HG02981 (cell line): ENCODE measurements around the gene CYFIP2.

Experiments used
- ATAC-seq: cut with Tn5 transposase; IDR thresholded peaks from one replicate; pipeline ENCODE4 v1.9.1; 2021; ENCODE audit warnings: mild to moderate bottlenecking, moderate library complexity; ENCODE audit not compliant: unreplicated experiment

The CYFIP2 gene

DNA sequence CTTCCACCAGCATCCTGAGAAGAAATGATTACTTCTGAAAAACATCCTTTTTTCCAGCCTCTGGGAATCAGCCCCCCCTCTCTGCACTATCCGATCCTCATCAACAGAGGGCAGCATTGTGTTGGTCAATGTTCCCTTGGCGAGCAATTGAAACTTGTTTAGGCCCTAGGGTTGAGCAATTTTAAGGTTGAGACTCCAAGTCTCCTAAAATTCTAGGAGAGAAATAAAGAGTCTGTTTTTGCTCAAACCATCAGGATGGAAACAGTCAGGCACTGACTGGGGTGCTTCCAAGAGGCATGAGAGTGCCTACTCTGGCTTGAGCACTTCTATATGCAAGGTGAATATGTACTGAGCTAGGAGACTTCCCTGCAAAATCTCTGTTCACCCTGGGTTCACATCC, 12.4 kb upstream of the CYFIP2 start:
- peak; percentile 37 for ATAC-seq

DNA sequence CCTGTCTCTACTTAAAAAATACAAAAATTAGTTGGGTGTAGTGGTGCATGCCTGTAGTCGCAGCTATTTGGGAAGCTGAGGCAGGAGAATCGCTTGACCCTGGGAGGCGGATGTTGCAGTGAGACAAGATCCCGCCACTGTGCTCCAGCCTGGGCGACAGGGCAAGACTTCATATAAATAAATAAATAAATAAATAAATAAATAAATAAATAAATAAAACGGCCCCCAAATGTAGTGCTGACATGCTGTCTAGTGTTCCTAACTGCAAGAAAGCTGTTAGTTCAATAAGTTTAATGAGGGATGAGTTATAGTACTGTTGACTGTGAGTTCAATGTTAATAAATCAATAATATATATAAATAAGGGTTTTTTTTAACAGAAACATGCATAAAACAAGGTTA, 7.5 kb upstream of the CYFIP2 start:
- ATAC-seq: no peak

DNA sequence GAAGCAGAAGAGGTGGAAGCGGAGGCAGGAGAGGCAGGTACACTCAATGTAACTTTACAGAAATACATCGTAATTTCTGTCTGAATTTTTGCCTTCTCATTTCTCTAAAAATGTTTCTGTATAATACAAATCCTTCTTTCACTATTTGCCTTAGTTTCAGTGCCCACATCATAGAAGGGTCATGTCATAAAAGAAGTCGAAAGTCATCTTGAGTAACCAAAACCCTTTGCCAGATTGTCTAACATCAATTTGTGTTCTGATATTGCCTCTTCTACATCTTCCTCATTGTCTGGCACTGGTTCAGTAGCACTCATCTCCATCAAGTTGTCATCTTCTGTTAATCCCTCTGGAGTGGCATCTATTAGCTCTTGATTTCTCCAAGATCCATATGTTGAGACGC, 6.2 kb upstream of the CYFIP2 start:
- ATAC-seq: no peak

GRCh38 chr5:157263496-157264090, 2.3 kb upstream of the CYFIP2 start:
- no peak for ATAC-seq

DNA sequence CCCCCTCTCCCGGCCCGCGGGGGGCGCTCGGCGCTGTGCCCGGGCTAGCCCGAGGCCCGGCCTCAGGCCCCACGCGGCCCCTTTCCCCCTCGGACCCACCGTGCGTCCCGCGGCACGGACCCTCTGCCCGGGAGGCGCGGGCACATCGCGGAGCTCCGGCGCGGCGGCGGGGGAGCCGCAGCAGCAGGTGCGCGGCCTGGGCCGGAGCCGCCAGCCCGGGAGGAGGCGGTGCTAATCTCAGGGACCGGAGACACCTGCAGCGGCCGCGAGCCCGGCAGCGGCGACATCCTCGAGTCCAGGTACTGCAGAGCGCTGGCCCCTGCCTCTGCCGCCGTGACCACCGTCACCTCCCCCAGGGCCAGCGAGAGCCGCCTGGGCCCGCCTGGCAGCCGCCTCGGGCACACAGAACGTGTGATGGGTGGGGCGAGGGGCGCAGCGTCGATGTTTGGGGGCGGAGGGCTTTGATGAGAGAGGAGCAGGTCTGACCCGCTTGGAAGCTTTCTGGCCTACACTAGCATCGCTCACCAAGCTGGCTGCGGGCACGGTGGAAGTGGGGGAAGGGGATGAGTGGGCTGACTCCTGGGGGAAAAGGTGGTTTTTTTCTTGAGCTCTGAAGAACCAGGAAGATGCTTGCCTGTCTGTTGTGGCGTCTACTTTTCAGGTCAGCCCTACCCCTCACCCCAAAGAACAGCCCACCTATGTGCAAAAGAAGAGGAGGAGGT, 524 bp downstream of the CYFIP2 start:
- ATAC-seq: peak; percentile 41

DNA sequence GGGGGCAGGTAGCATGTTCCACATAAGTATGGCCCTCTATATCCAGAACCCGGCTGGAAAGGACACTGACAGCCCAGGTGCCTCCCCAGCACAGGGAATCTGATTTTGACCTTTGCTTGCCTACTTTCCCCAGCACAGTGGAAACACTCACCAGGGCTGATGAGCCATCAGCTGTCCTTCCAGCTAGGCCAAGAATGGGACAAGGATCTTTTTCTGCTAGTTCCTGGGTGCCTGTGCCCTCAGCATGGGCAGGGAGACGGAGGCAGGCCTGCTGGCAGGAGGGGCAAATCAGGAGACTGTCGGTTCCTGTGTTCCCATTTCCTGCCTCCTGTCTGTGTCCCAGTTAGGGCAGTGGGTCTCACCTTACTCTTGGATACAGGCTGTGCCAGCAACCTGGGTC, 1.1 kb downstream of the CYFIP2 start:
- no peak for ATAC-seq

- no peak for ATAC-seq
Measured at GRCh38 chr5:157267761-157268480, 2.0 kb downstream of the CYFIP2 start.

DNA sequence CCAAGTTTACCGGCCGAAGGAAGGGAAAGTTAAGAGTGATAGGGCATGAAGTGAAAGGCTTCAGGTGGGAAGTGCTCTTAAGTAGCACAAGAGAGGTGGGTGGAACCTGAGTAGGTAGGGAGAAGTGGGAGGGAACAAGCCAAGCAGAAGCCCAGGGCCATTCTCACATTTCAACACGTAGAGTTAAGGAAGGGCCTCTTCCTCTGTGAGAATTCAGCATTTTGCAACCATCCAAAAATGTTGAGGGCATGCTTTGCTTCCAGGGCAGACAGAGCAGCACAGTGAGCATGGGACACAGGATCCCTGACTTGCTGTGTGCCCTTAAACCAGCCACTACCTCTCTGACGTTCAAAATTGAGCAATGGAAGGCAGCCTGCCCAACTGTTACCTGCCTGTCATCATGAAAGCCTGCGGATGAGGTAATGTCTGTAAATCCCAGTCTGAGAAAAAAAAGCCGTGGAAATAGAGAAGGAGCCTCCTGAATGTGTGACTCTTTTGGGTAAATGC, 3.3 kb downstream of the CYFIP2 start:
- no peak for ATAC-seq

DNA sequence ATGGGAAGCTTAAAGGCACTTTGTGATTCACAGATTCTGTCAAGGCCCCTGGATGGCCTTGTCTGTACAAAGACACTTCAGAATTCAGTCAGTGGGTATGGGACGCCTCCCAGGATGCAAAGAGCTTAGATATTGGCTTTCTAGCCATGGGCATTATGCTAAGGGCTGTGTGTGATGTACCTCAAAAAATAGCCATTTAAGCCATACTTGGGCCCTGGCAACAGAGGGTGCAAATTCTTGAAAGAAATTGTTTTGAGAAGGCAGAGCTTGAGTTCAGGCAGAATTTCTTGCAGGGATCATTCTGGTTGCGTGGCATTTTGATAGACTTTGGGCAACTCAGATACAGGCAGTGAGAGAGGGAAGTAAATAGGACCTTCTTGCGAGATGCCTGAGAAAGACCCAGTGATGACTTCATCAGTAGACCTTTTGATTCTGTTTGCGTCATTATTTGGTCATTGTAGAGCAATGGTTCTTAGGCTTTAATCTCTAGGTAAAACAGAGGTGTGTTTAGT, 3.9 kb downstream of the CYFIP2 start:
- ATAC-seq: no peak

GRCh38 chr5:157270771-157271170, 4.8 kb downstream of the CYFIP2 start:
- no peak for ATAC-seq

GRCh38 chr5:157271740-157272271, 5.9 kb downstream of the CYFIP2 start:
- peak; percentile 88 for ATAC-seq

DNA sequence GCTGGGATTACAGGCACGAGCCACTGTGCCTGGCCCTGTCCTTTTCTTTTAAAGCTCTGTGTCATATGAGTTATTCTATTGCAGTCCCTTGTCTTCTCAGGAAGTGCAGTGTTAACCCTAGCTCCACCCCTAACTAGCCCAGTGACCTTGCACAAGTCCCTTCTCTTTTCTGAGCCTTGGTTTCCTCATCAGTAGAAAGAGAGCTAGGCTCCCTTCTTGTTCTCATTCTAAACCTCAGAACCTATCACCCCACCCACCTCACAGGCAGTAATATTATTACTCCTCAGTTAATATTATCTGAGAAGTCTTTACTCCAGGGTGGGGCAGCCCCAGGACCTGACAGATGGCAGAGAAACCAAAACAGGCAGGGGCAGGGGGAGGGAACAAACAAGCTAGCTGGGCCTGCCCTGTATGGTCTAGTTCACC, 7.2 kb downstream of the CYFIP2 start:
- ATAC-seq: peak; percentile 40

DNA sequence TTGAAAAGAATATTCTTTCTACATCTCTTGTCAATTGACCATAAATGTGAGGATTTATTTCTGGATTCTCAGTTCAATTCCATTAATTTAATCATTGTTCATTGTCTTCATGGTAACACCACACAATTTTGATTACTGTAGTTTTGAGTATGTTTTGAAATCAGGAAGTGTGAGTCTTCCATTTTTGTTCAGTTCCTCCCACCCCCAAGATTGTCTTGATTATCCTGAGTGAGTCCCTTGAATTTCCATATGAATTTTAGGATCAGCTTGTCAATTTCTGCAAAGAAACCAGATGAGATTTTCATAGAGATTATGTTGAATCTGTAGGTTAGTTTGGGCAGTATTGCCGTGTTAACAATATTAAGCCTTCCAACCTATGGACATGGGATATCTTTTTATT, 9.5 kb downstream of the CYFIP2 start:
- no peak for ATAC-seq

DNA sequence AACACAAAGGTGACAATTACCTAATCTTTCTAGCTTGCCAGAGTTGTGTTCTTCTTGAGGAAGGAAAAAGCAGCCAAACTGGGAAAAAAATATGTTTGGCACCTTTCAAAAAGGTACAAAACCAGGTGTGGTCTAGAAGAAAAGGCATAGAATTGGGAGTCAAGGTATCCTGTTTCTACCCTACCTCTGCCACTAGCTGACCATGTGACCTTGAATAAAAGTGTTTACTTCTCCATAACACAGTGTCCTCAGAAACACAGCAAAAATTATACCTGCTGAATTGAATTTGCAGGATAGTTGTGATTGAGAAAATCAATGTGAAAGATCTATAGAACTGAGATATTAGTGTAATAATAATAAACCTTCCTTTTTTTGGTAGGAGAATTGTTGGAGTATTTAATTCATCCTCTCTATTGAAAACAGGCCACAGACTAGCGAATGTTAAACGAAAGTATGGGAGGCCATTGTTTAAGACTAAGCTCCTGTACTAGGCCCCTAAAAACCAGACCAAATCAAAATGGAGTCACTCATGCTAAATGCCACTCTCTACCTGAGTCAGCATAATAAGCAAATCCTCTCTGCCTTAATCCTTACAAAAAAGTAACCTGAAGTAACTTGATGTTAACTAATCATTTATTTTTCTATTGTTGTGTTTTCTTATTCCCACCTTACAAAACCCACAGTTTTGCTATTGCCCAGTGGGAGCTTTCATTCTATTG, 12.6 kb downstream of the CYFIP2 start:
- ATAC-seq: no peak

DNA sequence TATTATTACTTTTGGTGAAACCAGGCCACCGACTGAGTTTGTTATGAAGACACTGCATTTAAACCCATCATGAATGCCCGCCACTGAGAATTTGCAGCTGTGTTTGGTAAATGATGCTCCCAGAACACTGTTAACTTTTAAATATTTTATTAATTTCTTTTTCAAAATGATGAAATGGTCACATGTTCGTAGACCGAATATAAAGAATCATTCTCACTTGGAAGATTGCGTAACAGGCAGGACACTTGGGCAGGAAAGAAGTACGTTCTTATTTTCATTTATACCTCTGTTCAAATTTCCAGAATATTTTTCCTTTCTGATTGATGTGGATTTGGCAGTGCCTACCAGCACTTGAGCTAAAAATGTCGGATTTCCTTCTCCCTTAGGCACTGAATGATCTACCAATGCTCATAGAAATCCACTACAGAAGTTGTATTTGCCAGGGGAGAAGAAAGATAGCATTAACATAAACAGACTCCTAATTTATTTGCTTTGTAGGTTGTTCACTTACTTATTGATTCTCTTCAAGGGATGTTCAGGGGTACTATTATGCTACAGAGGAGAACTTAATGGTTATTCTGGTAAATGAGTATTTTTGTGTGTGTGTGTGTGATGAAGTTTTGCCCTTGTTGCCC, 13.8 kb downstream of the CYFIP2 start:
- ATAC-seq: no peak

GRCh38 chr5:157280927-157281326, 15.0 kb downstream of the CYFIP2 start:
- ATAC-seq: no peak

- ATAC-seq: no peak
Measured at GRCh38 chr5:157282150-157282549, 16.2 kb downstream of the CYFIP2 start.

DNA sequence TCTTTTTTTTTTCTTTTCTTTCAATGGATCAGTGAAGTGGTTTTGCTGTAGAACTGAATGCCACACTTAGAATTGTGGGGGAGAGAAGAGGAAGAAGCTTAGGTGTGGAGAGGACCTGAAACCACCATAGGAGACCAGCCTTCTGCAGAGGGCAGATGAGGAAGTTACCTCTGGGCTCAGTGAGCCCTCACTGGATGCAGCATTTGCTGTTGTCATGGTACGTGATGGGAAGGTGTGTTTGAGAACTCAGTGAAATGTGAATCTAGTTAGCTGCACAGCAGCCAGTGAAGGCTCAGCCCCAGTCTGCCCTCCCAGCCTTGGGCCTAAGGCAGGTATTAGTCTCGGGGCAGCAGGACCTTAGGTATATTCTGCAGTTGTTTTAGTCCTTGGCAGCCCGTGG, 17.5 kb downstream of the CYFIP2 start:
- ATAC-seq: peak; percentile 99

DNA sequence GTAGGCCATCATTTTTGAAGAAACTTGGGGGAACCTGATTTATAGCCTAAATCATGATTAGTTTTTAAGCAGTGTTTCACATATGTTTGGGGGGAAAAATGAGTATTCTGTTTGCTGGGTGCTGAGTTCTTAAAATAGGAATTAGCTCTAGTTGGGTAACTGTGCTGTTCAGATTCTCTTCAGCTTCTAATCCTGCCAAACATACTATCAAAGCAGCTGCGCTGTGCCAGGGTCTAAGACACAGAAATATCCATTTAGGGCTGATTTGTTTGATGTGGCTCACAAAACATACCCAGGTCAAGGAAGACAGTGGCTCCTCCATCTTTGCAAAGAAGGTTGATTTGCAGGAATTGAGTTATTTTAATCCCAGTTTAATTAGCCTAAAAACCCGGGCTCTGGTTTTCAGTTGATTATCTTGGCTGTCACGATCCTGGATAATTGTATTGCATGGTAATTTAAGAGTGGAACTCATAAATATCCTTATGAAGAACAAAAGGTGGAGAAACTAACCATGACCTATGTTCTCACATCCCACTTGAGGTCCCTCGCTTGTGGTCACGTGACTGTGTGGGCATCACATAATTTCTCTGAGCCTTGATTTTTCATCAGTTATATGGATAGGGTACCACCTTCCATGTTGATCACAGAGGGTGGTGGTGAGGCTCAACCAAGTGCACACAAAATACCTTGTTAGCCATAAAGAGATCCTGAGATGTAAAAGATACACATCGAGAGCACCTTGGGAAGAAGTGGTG, 18.7 kb downstream of the CYFIP2 start:
- ATAC-seq: no peak
